ENCODE measurements around the gene SLC7A8. TPM values are rescaled to one million over a fixed set of nuclear protein-coding genes. Genes with fewer than 3 reads are reported as not detected.

The SLC7A8 gene
- total RNA-seq, 1 donor from 2014 or later = 56.5 TPM

DNA sequence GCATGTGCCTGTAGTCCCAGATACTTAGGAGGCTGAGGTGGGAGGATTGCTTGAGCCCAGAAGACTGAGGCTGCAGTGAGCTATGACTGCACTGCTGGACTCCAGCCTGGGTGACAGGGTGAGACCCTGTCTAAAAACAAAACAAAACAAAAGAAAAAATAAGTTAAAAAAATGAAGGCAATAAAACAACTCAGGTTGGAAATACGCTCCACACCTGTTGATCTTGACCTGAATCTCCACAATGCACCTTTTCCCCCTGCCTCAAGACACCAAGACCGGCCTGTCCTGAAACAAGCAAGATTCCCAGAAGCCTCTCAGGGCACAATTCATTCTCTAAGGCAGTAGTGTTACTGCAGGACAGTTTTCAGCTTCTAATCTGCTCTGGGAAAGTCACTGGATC, 43.6 kb downstream of the SLC7A8 start:
- H3K27ac Mint-ChIP-seq = no peak overlapping the region

DNA sequence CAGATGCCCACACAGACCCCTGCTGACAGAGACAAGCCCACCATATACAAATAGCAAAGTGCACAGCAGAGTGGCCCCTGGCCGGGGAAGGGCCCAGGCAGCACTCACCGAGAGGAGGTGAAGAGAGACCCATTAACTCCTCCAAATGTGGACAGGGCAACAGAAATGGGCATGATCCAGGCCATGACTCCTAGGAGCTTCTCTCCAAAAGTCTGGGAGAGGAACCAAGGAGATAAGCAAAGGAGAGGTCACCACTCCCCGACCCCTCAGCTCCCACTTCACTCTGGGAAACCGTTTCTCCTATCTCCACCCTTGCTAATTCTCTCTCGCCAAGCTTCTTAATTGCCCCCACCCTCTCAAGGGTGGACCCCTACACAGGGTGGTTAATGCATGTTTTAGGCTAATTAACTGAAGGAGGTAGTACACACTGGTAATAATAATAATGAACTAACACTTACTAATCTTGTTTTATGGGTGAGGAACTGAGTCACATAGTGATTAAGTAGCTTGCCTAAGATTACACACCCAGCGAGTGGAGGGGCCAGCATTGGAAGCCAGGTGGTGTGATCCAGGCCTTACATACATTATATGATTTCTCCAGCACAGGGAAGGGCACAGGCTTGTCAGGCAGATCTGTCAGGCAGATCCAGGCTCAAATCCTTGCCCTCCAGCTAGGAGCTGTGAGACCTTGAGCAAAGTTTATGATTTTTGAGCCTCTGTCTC, 45.5 kb downstream of the SLC7A8 start:
- H3K4me3 ChIP-seq = no peak overlapping the region
- H3K79me2 ChIP-seq (ENCODE audit: low read depth) = no peaks in the 10 kb centered on the region
- H3K4me1 ChIP-seq = no peaks in the 10 kb centered on the region
- H4K20me1 ChIP-seq (ENCODE audit: low read depth) = peaks cover 4% of the 10 kb centered on the region
- no peak overlapping the region for H3K27ac ChIP-seq
- Mint-ChIP-seq H3K27me3 (ENCODE audit: insufficient read depth, low read depth) (peaks cover 6% of the 10 kb centered on the region), H3K4me1 (peaks cover 14% of the 10 kb centered on the region), H3K27ac (peak overlapping the region; percentile 14), H3K36me3 (peaks cover 24% of the 10 kb centered on the region), H3K9me3 (no peaks in the 10 kb centered on the region), H3K4me3 (no peak overlapping the region)
- H3K4me2 ChIP-seq = no peak overlapping the region
- no peaks in the 10 kb centered on the region for H3K9me3 ChIP-seq (ENCODE audit: low read depth)
- TF ChIP-seq CTCF (IDR thresholded peaks at IDR 0.05) (no peak), EZH2 (IDR thresholded peaks at IDR 0.05) (no peak), EZH2phosphoT487 (IDR thresholded peaks at IDR 0.05) (no peak)
- no peaks in the 10 kb centered on the region for H3F3A ChIP-seq (ENCODE audit: low read depth)
- no peaks in the 10 kb centered on the region for H3K27me3 ChIP-seq
- H3K9ac ChIP-seq = no peak overlapping the region
- H2AFZ ChIP-seq (replicated peaks) = no peak overlapping the region
- H3K36me3 ChIP-seq = no peaks in the 10 kb centered on the region
- DNase-seq (ENCODE audit: low spot score) = no peak

More for the DNA sequence above, 43.6 kb downstream of the SLC7A8 start:
- peaks cover 14% of the 10 kb centered on the region for H3K4me1 Mint-ChIP-seq
- TF ChIP-seq EZH2phosphoT487 (IDR thresholded peaks at IDR 0.05) (no peak), CTCF (IDR thresholded peaks at IDR 0.05) (no peak), EZH2 (IDR thresholded peaks at IDR 0.05) (no peak)
- peaks cover 6% of the 10 kb centered on the region for H3K27me3 Mint-ChIP-seq (ENCODE audit: insufficient read depth, low read depth)
- H3F3A ChIP-seq (ENCODE audit: low read depth) = no peaks in the 10 kb centered on the region
- H2AFZ ChIP-seq (replicated peaks) = no peak overlapping the region
- no peaks in the 10 kb centered on the region for H3K27me3 ChIP-seq
- no peak overlapping the region for H3K4me3 ChIP-seq
- no peak overlapping the region for H3K27ac ChIP-seq
- DNase-seq (ENCODE audit: low spot score) = no peak
- H3K9me3 ChIP-seq (ENCODE audit: low read depth) = no peaks in the 10 kb centered on the region
- no peak overlapping the region for H3K4me2 ChIP-seq
- H3K36me3 Mint-ChIP-seq = peaks cover 26% of the 10 kb centered on the region
- no peaks in the 10 kb centered on the region for H3K4me1 ChIP-seq
- H3K9me3 Mint-ChIP-seq = no peaks in the 10 kb centered on the region
- peaks cover 4% of the 10 kb centered on the region for H4K20me1 ChIP-seq (ENCODE audit: low read depth)
- no peak overlapping the region for H3K4me3 Mint-ChIP-seq
- no peak overlapping the region for H3K9ac ChIP-seq
- H3K79me2 ChIP-seq (ENCODE audit: low read depth) = no peaks in the 10 kb centered on the region
- no peaks in the 10 kb centered on the region for H3K36me3 ChIP-seq

- no peak overlapping the region for H3K4me2 ChIP-seq
- H3K9ac ChIP-seq = no peak overlapping the region
- DNase-seq (ENCODE audit: low spot score) = no peak
- H3K4me1 Mint-ChIP-seq = peaks cover 12% of the 10 kb centered on the region
- H3K36me3 ChIP-seq = no peaks in the 10 kb centered on the region
- H3K79me2 ChIP-seq (ENCODE audit: low read depth) = no peaks in the 10 kb centered on the region
- no peak overlapping the region for H3K4me3 Mint-ChIP-seq
- H3F3A ChIP-seq (ENCODE audit: low read depth) = no peaks in the 10 kb centered on the region
- H2AFZ ChIP-seq (replicated peaks) = no peak overlapping the region
- no peaks in the 10 kb centered on the region for H3K4me1 ChIP-seq
- TF ChIP-seq CTCF (IDR thresholded peaks at IDR 0.05) (no peak), EZH2phosphoT487 (IDR thresholded peaks at IDR 0.05) (no peak)
- no peaks in the 10 kb centered on the region for H3K27me3 ChIP-seq
- H3K4me3 ChIP-seq = no peak overlapping the region
- no peak overlapping the region for H3K27ac Mint-ChIP-seq
- peaks cover 26% of the 10 kb centered on the region for H3K36me3 Mint-ChIP-seq
- H4K20me1 ChIP-seq (ENCODE audit: low read depth) = peaks cover 4% of the 10 kb centered on the region
- no peaks in the 10 kb centered on the region for H3K9me3 Mint-ChIP-seq
- peaks cover 6% of the 10 kb centered on the region for H3K27me3 Mint-ChIP-seq (ENCODE audit: insufficient read depth, low read depth)
- no peaks in the 10 kb centered on the region for H3K9me3 ChIP-seq (ENCODE audit: low read depth)
- no peak overlapping the region for H3K27ac ChIP-seq
Measured at GRCh38 chr14:23137192-23137812, 46.2 kb downstream of the SLC7A8 start.

Data from neural progenitor cell (in vitro differentiated cells).